ENCODE results near the gene PJA2.
"Not testable (repeated sequence)": the region's sequence is repeated elsewhere in the genome, so short reads cannot be mapped to it uniquely, and the experiment has no call there.

PJA2 gene, protein sequence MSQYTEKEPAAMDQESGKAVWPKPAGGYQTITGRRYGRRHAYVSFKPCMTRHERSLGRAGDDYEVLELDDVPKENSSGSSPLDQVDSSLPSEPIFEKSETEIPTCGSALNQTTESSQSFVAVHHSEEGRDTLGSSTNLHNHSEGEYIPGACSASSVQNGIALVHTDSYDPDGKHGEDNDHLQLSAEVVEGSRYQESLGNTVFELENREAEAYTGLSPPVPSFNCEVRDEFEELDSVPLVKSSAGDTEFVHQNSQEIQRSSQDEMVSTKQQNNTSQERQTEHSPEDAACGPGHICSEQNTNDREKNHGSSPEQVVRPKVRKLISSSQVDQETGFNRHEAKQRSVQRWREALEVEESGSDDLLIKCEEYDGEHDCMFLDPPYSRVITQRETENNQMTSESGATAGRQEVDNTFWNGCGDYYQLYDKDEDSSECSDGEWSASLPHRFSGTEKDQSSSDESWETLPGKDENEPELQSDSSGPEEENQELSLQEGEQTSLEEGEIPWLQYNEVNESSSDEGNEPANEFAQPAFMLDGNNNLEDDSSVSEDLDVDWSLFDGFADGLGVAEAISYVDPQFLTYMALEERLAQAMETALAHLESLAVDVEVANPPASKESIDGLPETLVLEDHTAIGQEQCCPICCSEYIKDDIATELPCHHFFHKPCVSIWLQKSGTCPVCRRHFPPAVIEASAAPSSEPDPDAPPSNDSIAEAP

DNA sequence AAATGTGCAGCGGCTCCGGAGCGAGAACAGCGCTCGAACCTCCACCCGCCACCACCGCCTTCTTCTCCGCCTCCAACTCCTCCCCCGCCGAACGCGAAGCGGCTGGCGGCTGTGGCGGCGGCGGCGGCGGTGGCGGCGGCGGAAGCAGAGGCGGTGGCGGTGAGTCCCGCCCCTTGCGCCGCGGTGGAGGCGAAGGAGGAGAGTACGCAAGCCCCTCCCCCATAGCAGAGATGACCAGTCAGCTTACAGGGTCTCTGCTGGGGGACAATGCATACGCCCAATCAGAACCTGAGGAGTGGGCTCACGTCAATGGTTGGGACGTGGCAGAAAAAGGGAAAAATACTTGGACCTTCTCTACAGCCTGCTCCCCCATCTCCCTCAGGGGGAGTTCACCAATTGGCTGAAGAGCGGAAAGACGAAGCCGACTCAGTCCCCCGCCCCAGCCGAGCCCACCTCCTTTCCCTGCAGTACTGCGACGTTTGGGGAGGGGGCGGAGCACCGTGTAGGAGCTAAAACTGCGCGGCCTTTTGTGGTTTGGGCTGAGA is at the start of gene PJA2:
Gene PJA2, minus strand, starts transcription at position 131 of the 545 bp plus-strand sequence. CDS start 26,541 bp downstream, outside the sequence.
- peak; percentile 97 for DNase-seq

DNA sequence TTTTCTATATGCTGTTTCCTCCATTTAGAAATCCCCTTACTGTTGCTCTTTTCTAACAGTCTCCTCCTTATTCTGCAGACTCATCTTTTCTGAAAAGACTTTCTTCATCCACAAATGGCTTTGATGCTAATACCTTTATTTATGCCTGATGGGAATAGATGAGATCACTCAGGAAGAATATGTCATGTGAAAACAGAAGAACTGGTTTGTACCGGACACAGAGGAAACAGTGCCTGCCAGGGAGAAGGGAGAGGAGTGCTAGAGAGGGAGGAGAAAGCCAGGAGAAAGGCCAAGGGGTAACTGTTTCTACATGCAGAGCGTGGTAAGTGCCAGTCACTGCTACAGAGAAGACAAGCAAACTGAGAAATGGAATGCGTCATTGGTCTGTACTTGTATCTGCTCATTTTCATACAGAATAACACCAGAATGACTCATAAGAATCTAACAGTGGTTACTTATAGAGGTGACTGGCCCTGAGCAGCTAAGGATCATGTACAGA is 45.9 kb upstream of the PJA2 start:
- DNase-seq: peak; percentile 1

DNA sequence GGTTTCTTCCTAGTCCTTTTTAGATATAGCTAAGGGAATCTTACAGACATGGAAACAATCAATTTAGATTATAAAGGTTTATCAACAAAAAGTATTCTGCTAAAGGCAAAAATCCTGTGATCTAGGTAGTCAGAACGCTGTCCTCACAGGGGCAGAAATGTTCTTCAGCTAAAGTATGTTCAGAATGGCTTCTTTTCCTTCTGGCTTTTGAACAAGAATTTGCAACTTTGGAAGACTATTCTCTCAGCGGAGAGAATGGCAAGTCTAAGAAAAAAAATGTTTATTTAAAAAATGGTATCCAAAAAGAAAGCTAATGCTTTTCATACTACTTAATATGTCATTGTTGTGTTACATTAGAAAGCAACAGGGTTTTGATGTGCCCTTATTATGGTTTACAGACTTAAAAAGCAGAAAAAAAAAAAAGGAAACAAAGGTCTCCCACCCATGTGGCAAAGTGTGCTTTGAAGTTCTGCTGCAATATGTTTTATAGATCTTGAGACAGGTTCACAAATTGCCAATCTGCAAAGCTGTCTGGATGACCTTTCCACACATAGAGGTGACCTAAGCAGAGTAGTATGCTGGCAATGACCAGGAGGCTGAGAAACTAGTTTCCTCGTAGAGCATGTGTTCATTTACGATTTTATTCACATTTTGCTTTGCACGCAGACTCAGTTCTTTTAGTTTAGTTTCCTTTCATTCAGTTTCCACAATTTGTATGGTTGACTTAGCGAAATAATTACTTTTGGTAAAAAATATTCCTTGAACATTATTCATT is 45.1 kb upstream of the PJA2 start:
- DNase-seq: no peak

DNA sequence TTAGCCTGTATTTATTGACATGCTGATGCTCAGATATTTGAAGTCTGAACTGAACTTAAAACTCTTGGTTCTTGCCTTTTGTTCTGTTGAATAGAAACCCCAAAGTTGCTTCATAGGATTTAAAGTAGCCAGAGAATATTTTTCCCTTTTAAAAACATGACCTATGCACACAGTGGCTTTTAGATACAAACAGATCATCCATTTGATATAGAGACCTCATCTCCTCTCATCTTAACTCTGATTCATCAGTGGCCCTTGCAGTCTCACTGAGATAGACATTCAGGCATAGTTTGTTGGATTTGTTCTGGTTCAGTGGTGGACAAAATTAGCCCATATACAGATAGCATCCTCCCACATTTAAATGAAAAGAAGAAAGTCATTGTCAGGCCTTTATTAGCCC is 43.5 kb upstream of the PJA2 start:
- DNase-seq: no peak

DNA sequence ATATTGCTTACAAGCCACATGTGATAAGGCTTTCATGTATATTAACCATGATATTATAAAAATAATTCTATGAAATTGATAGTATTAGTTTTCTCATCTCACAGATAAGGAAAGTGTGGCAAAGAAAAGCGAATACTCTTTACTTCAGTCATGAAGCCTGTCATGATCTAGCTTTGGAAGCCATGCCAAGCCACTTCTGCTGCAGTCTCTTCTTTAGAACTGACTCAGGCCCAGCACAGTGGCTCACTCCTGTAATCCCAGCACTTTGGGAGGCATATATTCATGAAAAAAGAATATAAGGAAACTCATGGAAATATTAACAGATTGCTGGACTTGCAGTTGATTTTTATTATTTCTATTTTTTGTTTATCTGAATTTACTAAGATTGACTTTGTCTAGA is 42.9 kb upstream of the PJA2 start:
- DNase-seq: no peak

DNA sequence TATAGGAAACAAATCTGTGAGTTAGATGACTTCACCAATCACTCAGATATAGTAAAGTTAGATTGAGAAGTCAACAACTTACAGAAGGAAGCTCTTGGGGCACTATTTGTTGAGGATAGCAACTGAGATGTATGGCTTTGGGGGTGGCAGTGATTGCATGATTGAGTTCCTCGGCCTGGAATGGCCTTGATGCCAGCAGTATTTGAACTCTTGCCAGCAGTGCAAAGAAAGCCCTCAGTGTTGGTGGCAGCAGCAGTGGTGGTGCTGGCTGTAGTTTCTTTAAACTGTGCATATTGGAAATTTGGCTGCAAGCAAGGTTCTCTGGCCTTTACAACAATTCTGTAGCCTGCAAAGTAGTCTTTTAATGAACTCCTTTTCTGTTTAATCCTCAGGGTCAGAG is 41.4 kb upstream of the PJA2 start:
- DNase-seq: no peak

DNA sequence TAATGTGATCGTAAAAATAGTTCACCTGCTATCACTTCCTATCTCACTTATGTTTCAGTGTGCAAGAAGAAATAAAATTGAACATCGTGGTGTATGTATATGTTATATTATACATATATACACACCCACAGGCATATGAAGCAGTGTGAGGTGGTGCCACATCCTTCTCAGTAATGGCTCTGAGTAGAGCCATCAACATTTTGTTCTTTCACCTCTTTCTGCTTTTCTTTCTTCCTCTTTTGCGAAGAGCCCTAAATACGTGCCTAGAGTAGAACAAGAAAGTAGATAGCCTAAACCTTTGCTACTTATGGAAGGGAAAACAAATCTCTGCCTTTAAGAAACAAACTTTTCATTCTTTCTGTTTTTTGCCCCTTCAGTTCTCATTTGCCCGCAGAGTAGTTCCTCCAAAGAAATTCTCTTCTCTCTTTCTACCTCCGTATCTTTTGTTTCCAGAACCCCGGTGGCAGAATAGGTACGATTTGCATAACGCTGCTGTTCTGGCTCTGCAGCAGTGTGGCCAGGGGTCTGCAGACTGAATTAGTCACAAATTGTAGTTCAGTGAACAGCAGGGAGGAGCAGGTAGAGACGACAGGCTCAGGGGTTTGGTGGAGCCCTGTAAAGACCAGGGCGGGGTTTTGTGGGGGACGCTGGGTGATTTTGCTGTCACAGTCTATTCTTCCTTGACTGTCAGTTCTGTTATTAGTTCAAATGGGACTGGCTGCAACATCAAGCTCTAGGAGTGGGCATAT is 40.5 kb upstream of the PJA2 start:
- DNase-seq: no peak

DNA sequence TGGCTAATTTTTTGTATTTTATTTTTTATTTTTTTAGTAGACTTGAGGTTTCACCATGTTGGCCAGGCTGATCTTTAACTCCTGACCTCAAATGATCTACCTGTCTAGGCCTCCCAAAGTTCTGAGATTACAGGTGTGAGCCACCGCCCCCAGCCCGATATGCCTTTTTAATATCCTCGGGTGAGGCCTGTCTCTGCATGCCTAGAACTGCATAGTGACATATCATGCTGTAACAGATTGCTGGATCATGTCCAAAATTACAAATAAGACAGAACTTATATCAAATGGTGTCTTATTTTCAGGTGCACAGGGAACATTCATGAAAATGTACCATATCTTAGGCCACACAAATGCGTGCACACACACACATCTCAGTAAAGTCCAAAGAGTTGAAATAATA is 39.1 kb upstream of the PJA2 start:
- DNase-seq: no peak

DNA sequence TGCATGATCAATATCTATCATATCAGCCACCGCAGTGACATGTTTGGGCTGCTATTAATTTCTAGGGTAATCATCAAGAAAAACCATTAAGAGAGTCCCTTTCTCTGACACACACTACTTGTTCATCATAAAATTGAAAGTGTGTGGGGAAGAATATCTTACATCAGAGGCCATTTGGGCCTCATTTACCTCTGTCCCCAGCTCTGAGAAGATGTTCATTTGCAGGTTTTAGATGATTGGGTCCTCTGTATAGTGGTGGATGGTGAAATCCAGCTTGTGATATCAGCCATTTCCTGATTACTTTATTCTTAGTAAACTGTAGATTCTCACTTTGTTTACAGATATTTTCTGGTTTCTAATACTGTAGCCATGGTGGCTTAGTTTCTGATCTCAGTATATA is 29.8 kb upstream of the PJA2 start:
- no peak for DNase-seq

DNA sequence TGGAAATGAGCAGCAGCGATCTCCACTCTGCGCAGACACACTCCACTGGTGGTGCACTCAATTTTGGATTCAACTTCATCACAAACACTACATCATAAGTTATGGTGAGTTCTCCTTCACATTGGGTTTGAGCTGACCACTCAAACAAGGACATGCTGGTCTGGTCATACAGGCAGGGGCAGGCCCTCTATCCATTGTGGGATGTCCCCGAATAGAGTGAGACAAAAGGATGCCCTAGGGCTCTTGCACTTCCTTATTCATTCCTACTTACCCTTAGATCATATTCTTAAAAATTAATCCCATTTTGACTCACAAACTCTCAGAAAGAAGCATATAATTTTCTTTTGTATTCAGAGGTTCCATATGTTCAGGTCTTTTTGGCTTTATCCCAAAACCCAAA is 16.3 kb upstream of the PJA2 start:
- no peak for DNase-seq

DNA sequence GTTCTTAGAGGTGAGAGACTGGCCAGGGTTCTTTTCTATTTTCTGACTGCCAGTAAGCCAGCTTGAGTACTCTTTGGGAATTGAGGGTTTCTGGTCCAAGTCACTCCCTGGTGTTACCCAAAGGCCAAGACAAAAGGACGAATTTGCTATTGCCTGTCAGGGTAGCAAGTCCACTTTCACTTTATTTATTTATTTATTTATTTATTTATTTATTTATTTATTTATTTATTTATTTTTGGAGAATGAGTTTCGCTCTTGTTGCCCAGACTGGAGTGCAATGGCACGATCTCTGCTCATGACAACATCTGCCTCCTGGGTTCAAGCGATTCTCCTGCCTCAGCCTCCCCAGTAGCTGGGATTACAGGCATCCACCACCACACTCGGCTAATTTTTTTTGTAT is 15.7 kb upstream of the PJA2 start:
- DNase-seq: not testable (repeated sequence)

DNA sequence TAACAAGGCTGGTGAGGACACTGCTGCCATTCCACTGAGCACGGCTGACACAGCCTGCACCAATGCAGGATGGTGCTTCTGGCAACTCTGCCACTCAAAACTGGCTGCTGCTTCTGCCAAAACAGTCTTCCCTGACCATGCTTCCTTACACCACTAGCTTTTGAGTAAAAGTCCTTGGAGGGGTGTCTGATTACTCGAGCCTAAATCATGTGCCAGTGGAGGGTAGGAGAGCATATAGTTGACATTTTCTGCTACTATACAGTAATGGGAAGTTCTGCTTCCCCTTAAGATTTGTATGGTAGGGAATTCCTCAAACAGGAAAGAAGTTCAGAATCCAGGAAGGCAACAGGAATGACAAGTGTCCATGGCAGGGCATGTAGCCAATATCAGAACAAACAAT is 12.2 kb upstream of the PJA2 start:
- DNase-seq: no peak

DNA sequence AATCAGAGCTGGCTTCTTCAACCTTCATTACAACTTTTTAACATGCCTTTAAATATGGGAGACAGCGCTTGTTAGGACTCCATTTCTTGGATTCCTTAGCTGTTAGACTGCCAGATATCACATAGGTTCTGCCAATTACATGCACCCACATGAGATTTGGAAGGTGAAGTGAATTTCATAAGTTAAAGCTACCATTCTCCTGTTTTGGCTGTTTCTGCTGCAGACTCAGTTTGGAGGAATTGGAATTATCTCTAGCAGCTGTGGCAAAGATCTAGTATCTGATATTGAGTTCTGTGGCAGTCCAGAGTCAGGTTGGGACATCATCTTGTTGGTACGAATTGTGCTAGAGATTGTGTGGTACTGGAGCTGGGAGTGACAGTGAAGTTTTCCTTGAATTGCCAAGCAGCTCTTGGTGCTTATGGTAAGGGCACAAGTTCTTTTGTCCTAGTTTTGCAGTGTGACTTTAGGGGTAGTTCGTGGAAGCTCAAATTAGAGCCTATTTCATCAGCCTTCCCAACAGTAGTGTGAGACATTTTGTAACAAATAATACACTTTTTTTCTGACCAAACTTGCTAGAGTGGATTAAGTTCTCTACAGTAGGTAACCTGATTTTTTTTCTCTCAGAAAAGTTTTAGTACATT is 9.1 kb upstream of the PJA2 start:
- no peak for DNase-seq

DNA sequence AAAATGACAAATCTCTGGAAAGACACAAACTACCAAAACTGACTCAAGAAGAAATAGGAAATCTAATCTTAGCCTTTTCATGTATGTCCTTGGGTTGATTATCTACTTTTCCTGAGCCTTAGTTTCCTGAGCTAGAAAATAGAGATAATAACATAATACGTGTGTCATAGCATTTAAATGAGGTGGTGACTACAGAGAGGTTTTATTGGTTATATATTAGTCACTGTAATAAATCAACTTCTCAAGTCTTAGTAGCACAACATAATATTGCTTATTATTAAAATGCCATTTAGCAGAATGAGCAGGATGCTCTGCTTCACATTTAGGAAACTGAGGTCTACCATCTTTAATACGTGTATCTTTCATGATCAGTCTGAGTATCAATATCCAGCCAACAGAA is 7.1 kb upstream of the PJA2 start:
- DNase-seq: no peak

DNA sequence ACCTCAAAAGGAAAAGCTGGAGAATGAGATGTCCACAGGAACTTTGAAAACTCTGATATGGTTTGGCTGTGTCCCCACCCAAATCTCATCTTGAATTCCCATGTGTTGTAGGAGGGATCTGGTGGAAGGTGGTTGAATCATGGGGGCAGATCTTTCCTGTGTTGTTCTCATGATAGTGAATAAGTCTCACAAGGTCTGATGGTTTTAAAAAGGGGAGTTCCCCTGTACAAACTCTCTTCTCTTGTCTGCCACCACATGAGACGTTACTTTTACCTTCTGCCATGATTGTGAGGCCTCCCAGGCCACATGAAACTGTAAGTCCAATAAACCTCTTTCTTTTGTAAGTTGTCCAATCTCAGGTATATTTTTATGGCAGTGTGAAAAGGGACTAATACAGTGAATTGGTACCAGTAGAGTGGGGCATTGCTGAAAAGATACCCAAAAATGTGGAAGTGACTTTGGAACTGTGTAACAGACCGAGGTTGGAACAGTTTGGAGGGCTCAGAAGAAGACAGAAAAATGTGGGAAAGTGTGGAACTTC is 4.2 kb upstream of the PJA2 start:
- DNase-seq: not testable (repeated sequence)

DNA sequence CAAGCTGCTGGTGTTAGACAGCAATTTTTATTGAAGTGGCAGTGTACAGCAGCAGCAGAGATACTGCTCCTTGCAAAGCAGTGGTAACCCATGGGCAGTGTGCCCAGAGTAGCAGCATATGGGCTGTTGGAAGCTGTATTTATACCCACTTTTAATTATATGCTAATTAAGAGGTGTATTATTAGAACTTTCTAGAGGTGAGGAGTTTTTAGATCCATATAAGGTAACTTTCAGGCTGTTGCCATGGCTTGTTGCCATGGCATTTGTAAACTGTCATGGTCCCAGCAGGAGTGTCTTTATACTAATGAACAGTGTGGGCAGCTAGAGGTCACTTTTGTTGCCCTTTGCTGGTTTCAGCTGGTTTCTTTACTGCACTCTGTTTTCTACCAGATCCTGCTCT is 3.7 kb upstream of the PJA2 start:
- DNase-seq: no peak

DNA sequence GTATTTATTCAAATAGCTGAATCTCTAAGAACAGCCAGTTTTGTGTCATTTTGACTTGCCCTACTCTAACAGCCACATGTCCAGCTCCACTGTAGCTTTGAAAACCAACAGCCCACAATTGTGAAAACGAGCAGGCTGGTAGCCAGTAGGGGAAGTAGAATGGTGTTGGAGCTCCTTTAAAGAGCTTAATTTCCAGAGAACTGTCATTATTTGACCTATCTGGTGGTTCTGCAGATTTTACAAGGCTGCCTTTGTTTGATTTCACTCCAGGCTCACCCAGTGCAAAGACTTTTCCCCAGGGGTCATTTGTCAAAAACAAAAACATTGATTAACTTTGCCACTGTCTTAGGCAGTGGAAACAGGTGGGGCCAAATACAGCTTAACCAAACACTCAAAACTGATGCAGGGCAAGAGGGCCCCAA is 3.2 kb upstream of the PJA2 start:
- DNase-seq: no peak

DNA sequence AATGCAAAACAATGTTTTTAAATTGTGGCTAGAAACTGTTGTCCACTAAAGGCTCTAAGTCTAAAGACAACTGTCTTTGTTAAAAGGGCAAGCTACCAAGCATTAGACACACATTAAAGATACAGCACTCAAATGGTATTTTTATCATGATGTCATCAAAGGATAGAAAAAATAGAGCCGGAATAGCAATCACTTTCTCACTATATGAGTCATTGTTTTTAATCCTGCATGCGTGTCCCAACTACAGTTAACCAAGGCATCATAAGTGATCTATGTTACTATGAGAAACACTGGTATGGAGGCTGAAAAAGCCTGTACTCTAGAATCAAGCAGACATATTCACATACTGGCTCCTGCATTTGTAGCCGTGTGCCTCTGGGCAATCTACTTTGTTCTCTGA is 1.9 kb upstream of the PJA2 start:
- no peak for DNase-seq

DNA sequence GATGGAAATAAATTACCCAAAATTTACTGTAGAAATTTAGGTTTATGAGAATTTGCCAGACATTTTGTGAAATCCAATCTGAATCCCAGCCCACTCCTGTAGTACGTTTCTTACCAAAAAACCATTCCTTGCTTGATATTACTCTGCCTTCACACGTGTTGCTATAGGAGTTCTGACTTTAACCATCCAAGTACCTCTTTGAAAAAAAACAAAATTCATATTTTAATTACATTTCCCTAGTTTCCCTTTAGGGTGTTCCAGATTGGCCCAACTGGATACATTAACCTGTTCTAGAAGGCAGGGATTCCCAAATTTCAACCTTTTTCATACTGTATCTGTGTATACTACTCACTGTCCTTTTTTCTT is 1.4 kb upstream of the PJA2 start:
- DNase-seq: no peak

DNA sequence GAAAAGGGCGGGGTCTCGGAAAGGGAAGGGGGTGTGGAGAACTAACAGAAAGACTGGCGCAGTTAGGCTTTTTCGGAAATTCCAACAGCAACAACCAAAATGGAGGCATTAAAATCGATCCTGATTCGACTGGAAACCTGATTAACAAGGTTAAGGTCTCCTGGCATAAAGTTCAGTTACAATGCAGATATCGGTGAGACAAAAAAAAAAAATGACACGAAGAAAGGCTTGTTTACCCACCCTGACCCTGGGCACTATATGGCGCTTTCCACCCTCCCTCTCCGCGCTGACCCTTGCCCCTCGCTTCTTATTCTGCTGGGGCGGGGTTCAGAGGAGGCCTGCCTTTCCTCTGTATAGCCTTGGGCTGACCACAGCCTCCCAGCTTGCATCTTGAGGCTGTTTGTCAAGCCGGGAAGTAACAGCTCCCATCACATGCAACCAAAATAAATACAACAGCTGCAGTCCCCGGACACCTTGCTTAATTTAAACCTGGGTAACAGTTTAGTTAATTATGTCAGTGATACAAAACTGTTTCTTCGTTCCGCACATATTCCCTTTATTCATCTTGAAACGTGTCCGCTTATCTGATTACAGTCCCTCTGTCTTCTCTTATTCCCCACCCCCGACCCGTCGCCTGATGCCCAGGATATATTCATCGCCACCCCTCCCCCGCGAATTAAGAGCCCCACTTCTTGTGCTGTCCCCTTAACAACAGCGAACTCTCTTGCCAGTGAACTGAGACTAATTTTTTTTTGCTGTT is 795 bp upstream of the PJA2 start:
- peak; percentile 39 for DNase-seq
